ENCODE measurements around the gene PTGES3. TPM values are rescaled to one million over a fixed set of nuclear protein-coding genes. Genes with fewer than 3 reads are reported as not detected.
"Not testable (repeated sequence)": the region's sequence is repeated elsewhere in the genome, so short reads cannot be mapped to it uniquely, and the experiment has no call there.

Gene PTGES3
- total RNA-seq, 1 experiment from 2014 or later, result 394 TPM

GRCh38 chr12:56713345-56713744, 25.3 kb upstream of the PTGES3 start:
- no peaks in the 10 kb centered on the region for H3K27me3 Mint-ChIP-seq (ENCODE audit: low read depth)
- DNase-seq (ENCODE audit: low spot score), result no peak
- POLR2A ChIA-PET, result no interaction called here
- H3K27ac Mint-ChIP-seq, result no peak overlapping the region
- no peaks in the 10 kb centered on the region for H3K9me3 Mint-ChIP-seq
- TF ChIP-seq ATF1 (CRISPR knock-in tag; IDR thresholded peaks at IDR 0.05) (no peak), EMX1 (CRISPR knock-in tag; IDR thresholded peaks at IDR 0.05) (no peak), ZNF121 (CRISPR knock-in tag; IDR thresholded peaks at IDR 0.05) (no peak)
- peaks cover 19% of the 10 kb centered on the region for H3K4me1 Mint-ChIP-seq
- CTCF ChIA-PET, result no interaction called here
- ATAC-seq, result no peak
- peaks cover 54% of the 10 kb centered on the region for H3K36me3 Mint-ChIP-seq
- no peak overlapping the region for H3K4me3 Mint-ChIP-seq

- no peaks in the 10 kb centered on the region for H3K27me3 Mint-ChIP-seq (ENCODE audit: low read depth)
- H3K27ac Mint-ChIP-seq, result 0 out of 2 replicates have a peak overlapping the region, but pooled peaks have one; percentile 57
- no peak overlapping the region for H3K4me3 Mint-ChIP-seq
- DNase-seq (ENCODE audit: low spot score), result no peak
- H3K9me3 Mint-ChIP-seq, result no peaks in the 10 kb centered on the region
- ATAC-seq, result 0 out of 2 replicates have a peak, but pooled peaks have one; percentile 14
- H3K4me1 Mint-ChIP-seq, result peaks cover 7% of the 10 kb centered on the region
- ChIA-PET CTCF (no interaction called here), POLR2A (interaction anchor here (0.7 kb wide), 4 partner anchors 10 to 592 kb away, joined by 3 to 8 read pairs (median 6); partner anchors contain the start of gene PTGES3)
- TF ChIP-seq NR3C1 (CRISPR knock-in tag; conservative IDR thresholded peaks at IDR 0.05; ENCODE audit: low read depth) (no peak), SP1 (CRISPR knock-in tag; conservative IDR thresholded peaks at IDR 0.05) (no peak), TCF7 (CRISPR knock-in tag; IDR thresholded peaks at IDR 0.05; ENCODE audit: low read depth) (no peak)
- TF ChIP-seq, protein P1, sequence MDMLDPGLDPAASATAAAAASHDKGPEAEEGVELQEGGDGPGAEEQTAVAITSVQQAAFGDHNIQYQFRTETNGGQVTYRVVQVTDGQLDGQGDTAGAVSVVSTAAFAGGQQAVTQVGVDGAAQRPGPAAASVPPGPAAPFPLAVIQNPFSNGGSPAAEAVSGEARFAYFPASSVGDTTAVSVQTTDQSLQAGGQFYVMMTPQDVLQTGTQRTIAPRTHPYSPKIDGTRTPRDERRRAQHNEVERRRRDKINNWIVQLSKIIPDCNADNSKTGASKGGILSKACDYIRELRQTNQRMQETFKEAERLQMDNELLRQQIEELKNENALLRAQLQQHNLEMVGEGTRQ (CRISPR knock-in tag; IDR thresholded peaks at IDR 0.05), result no peak
- TF ChIP-seq, protein P2, sequence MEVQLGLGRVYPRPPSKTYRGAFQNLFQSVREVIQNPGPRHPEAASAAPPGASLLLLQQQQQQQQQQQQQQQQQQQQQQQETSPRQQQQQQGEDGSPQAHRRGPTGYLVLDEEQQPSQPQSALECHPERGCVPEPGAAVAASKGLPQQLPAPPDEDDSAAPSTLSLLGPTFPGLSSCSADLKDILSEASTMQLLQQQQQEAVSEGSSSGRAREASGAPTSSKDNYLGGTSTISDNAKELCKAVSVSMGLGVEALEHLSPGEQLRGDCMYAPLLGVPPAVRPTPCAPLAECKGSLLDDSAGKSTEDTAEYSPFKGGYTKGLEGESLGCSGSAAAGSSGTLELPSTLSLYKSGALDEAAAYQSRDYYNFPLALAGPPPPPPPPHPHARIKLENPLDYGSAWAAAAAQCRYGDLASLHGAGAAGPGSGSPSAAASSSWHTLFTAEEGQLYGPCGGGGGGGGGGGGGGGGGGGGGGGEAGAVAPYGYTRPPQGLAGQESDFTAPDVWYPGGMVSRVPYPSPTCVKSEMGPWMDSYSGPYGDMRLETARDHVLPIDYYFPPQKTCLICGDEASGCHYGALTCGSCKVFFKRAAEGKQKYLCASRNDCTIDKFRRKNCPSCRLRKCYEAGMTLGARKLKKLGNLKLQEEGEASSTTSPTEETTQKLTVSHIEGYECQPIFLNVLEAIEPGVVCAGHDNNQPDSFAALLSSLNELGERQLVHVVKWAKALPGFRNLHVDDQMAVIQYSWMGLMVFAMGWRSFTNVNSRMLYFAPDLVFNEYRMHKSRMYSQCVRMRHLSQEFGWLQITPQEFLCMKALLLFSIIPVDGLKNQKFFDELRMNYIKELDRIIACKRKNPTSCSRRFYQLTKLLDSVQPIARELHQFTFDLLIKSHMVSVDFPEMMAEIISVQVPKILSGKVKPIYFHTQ (CRISPR knock-in tag; IDR thresholded peaks at IDR 0.05), result no peak
- peaks cover 38% of the 10 kb centered on the region for H3K36me3 Mint-ChIP-seq
Measured at GRCh38 chr12:56709759-56710376, 21.8 kb upstream of the PTGES3 start.

GRCh38 chr12:56704522-56704921, 16.4 kb upstream of the PTGES3 start:
- H3K36me3 Mint-ChIP-seq; CTCF ChIA-PET; H3K9me3 Mint-ChIP-seq; H3K27me3 Mint-ChIP-seq (ENCODE audit: low read depth); H3K4me3 Mint-ChIP-seq; POLR2A ChIA-PET; DNase-seq (ENCODE audit: low spot score); ATAC-seq; H3K27ac Mint-ChIP-seq: not testable (repeated sequence)
- peaks cover 17% of the 10 kb centered on the region for H3K4me1 Mint-ChIP-seq

GRCh38 chr12:56699020-56699661, 11.1 kb upstream of the PTGES3 start:
- ChIA-PET CTCF (no interaction called here), POLR2A (interaction anchor here (0.6 kb wide), 1 partner anchor 504 kb away, joined by 3 read pairs; no protein-coding TSS in a partner anchor)
- Mint-ChIP-seq H3K27ac (no peak overlapping the region), H3K27me3 (ENCODE audit: low read depth) (no peaks in the 10 kb centered on the region; the same call in 1 of the 2 replicates), H3K9me3 (no peaks in the 10 kb centered on the region), H3K4me3 (no peak overlapping the region), H3K36me3 (no peaks in the 10 kb centered on the region), H3K4me1 (peaks cover 29% of the 10 kb centered on the region)
- DNase-seq (ENCODE audit: low spot score), result no peak
- ATAC-seq, result no peak
- TF ChIP-seq, protein P3, sequence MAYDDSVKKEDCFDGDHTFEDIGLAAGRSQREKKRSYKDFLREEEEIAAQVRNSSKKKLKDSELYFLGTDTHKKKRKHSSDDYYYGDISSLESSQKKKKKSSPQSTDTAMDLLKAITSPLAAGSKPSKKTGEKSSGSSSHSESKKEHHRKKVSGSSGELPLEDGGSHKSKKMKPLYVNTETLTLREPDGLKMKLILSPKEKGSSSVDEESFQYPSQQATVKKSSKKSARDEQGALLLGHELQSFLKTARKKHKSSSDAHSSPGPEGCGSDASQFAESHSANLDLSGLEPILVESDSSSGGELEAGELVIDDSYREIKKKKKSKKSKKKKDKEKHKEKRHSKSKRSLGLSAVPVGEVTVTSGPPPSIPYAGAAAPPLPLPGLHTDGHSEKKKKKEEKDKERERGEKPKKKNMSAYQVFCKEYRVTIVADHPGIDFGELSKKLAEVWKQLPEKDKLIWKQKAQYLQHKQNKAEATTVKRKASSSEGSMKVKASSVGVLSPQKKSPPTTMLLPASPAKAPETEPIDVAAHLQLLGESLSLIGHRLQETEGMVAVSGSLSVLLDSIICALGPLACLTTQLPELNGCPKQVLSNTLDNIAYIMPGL (CRISPR knock-in tag; IDR thresholded peaks at IDR 0.05), result no peak
- TF ChIP-seq ZNF232 (CRISPR knock-in tag; IDR thresholded peaks at IDR 0.05) (no peak), GRHL2 (CRISPR knock-in tag; IDR thresholded peaks at IDR 0.05; ENCODE audit: insufficient replicate concordance, severe bottlenecking) (no peak), ZNF512 (CRISPR knock-in tag; IDR thresholded peaks at IDR 0.05; ENCODE audit: borderline replicate concordance) (no peak), PRRX2 (CRISPR knock-in tag; IDR thresholded peaks at IDR 0.05) (no peak), GTF2I (CRISPR knock-in tag; conservative IDR thresholded peaks at IDR 0.05) (no peak), NFYB (CRISPR knock-in tag; conservative IDR thresholded peaks at IDR 0.05; ENCODE audit: low read depth) (no peak), TEAD1 (CRISPR knock-in tag; IDR thresholded peaks at IDR 0.05) (no peak), ELF4 (CRISPR knock-in tag; IDR thresholded peaks at IDR 0.05; ENCODE audit: low read depth) (no peak), ZNF416 (CRISPR knock-in tag; IDR thresholded peaks at IDR 0.05) (no peak), ZBTB21 (CRISPR knock-in tag; IDR thresholded peaks at IDR 0.05; ENCODE audit: borderline replicate concordance) (no peak), MXD4 (CRISPR knock-in tag; IDR thresholded peaks at IDR 0.05; ENCODE audit: borderline replicate concordance) (no peak)
- TF ChIP-seq, protein P4, sequence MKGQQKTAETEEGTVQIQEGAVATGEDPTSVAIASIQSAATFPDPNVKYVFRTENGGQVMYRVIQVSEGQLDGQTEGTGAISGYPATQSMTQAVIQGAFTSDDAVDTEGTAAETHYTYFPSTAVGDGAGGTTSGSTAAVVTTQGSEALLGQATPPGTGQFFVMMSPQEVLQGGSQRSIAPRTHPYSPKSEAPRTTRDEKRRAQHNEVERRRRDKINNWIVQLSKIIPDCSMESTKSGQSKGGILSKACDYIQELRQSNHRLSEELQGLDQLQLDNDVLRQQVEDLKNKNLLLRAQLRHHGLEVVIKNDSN (CRISPR knock-in tag; IDR thresholded peaks at IDR 0.05), result no peak
